ENCODE measurements around the gene TRPM8. TPM values are rescaled to one million over a fixed set of nuclear protein-coding genes. Genes with fewer than 3 reads are reported as not detected.

Gene TRPM8
- total and polyA plus RNA-seq, 12 donors, result not detected

GRCh38 chr2:233952335-233952734, 35.2 kb downstream of the TRPM8 start:
- ATAC-seq (no peak), DNase-seq (no peak)
- no peaks in the 10 kb centered on the region for H3K36me3 ChIP-seq
- H3K9me3 ChIP-seq, result no peaks in the 10 kb centered on the region
- no peak for TF ChIP-seq CTCF (IDR thresholded peaks at IDR 0.05)
- no peak overlapping the region for H3K4me3 ChIP-seq
- WGBS, 2 donors, result 66 to 67% methylated on average over 7 of the region's 7 CpGs
- H3K4me1 ChIP-seq, result no peaks in the 10 kb centered on the region
- intact Hi-C loops (cut with DNase I), result no loop called here
- no peak overlapping the region for H3K27ac ChIP-seq
- H3K27me3 ChIP-seq, result peaks cover 0 to 38% (median 16%) of the 10 kb centered on the region in 7 donors

- Histone ChIP-seq H3K4me3 (no peak overlapping the region), H3K36me3 (no peaks in the 10 kb centered on the region), H3K27ac (no peak overlapping the region), H3K27me3 (peaks cover 0 to 37% (median 15%) of the 10 kb centered on the region in 7 donors), H3K9me3 (no peaks in the 10 kb centered on the region), H3K4me1 (no peaks in the 10 kb centered on the region)
- no peak for ATAC-seq
- DNase-seq, result no peak
- intact Hi-C loops (cut with DNase I), result no loop called here
- 66 to 68% methylated on average over 7 of the region's 7 CpGs for WGBS, 2 donors
- no peak for TF ChIP-seq CTCF (IDR thresholded peaks at IDR 0.05)
Observed at GRCh38 chr2:233953087-233953801, 36.1 kb downstream of the TRPM8 start.

GRCh38 chr2:233960203-233960602, 43.0 kb downstream of the TRPM8 start:
- ATAC-seq, result no peak
- no peak for DNase-seq
- intact Hi-C loops (cut with DNase I), result no loop called here
- H3K4me1 ChIP-seq, result no peaks in the 10 kb centered on the region
- H3K36me3 ChIP-seq, result no peaks in the 10 kb centered on the region
- no peak overlapping the region for H3K4me3 ChIP-seq
- 82 to 96% methylated on average over 2 of the region's 2 CpGs for WGBS, 2 donors
- no peak for TF ChIP-seq CTCF (IDR thresholded peaks at IDR 0.05)
- H3K9me3 ChIP-seq, result no peaks in the 10 kb centered on the region
- H3K27me3 ChIP-seq, result peaks cover 0 to 6% (median under 1%) of the 10 kb centered on the region in 7 donors
- no peak overlapping the region for H3K27ac ChIP-seq

- TF ChIP-seq CTCF (IDR thresholded peaks at IDR 0.05), result no peak
- ATAC-seq (no peak), DNase-seq (no peak)
- 92 to 93% methylated on average over 7 of the region's 7 CpGs for WGBS, 2 donors
- Histone ChIP-seq H3K27me3 (peaks cover 0 to 6% (median 0%) of the 10 kb centered on the region in 7 donors), H3K27ac (no peak overlapping the region), H3K9me3 (no peaks in the 10 kb centered on the region), H3K4me1 (peaks cover 0 to 4% (median 0%) of the 10 kb centered on the region in 9 donors), H3K4me3 (no peak overlapping the region), H3K36me3 (no peaks in the 10 kb centered on the region)
- intact Hi-C loops (cut with DNase I), result no loop called here
Observed at GRCh38 chr2:233961905-233962304, 44.7 kb downstream of the TRPM8 start.

Data from heart right ventricle (tissue), 16 donors.